Lower leg skin (tissue), 3 donors: ENCODE results near the gene SLC28A3.

Experiments used
- CTCF ChIP-seq, 3 donors: fragments of 450-650 bp; IDR thresholded peaks; one replicate each; pipeline ENCODE4 v1.5.1; 2016; ENCODE audit warnings: antibody characterized with exemption in 3 of 3, mild to moderate bottlenecking in 3 of 3, moderate library complexity in 2 of 3
- POLR2A ChIP-seq, 2 donors: fragments of 450-650 bp; IDR thresholded peaks; one replicate each; pipeline ENCODE4 v1.6.1; 2016 to 2017; ENCODE audit warnings: antibody characterized with exemption in 2 of 2, mild to moderate bottlenecking in 1 of 2, moderate library complexity in 1 of 2

GRCh38 chr9:84323858-84324257 is 16.7 kb downstream of the SLC28A3 start:
- no peak for TF ChIP-seq CTCF (IDR thresholded peaks at IDR 0.05)
- no peak for TF ChIP-seq POLR2A (IDR thresholded peaks at IDR 0.05)
